ENCODE results near the gene USP16.
"Not testable (repeated sequence)": the region's sequence is repeated elsewhere in the genome, so short reads cannot be mapped to it uniquely, and the experiment has no call there.

The USP16 gene

DNA sequence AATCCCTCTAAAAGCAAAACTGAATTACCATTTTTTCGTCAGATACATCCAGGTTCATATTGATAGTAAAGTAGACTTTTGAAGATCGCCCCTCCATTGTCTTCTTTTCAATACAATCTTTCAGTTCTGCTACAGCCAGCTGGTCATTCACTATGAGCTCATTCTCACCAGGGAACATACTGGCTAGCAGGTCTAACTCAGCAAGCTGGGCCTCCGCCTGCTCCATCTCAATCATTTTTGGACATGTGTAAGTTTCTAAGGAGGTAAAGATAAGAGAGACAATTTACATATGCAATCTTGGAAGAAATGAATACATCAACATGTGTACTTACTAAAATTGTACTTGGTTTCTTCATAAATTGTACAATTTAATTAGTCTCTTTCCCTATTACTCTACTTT is 16.1 kb upstream of the USP16 start:
- in situ Hi-C loops (cut with MboI; ENCODE audit: low pct_unique_long_range_greater_than_20kb, low sequenced_read_pairs, unreplicated experiment): no loop called here
- DNase-seq (ENCODE audit: low spot score): no peak
- TF ChIP-seq, protein P1, sequence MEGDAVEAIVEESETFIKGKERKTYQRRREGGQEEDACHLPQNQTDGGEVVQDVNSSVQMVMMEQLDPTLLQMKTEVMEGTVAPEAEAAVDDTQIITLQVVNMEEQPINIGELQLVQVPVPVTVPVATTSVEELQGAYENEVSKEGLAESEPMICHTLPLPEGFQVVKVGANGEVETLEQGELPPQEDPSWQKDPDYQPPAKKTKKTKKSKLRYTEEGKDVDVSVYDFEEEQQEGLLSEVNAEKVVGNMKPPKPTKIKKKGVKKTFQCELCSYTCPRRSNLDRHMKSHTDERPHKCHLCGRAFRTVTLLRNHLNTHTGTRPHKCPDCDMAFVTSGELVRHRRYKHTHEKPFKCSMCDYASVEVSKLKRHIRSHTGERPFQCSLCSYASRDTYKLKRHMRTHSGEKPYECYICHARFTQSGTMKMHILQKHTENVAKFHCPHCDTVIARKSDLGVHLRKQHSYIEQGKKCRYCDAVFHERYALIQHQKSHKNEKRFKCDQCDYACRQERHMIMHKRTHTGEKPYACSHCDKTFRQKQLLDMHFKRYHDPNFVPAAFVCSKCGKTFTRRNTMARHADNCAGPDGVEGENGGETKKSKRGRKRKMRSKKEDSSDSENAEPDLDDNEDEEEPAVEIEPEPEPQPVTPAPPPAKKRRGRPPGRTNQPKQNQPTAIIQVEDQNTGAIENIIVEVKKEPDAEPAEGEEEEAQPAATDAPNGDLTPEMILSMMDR (IDR thresholded peaks at IDR 0.05; ENCODE audit: extremely low read depth, insufficient read depth, missing control alignments): no peak

DNA sequence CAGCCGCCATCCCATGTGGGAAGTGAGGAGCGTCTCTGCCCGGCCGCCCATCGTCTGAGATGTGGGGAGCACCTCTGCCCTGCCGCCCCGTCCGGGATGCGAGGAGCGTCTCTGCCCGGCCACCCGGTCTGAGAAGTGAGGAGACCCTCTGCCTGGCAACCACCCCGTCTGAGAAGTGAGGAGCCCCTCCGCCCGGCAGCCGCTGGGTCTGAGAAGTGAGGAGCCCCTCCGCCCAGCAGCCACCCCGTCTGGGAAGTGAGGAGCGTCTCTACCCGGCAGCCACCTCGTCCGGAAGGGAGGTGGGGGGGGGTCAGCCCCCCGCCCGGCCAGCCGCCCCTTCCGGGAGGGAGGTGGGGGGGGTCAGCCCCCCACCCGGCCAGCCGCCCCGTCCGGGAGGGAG is 13.2 kb upstream of the USP16 start:
- DNase-seq (ENCODE audit: low spot score); in situ Hi-C loops (cut with MboI; ENCODE audit: low pct_unique_long_range_greater_than_20kb, low sequenced_read_pairs, unreplicated experiment): not testable (repeated sequence)

DNA sequence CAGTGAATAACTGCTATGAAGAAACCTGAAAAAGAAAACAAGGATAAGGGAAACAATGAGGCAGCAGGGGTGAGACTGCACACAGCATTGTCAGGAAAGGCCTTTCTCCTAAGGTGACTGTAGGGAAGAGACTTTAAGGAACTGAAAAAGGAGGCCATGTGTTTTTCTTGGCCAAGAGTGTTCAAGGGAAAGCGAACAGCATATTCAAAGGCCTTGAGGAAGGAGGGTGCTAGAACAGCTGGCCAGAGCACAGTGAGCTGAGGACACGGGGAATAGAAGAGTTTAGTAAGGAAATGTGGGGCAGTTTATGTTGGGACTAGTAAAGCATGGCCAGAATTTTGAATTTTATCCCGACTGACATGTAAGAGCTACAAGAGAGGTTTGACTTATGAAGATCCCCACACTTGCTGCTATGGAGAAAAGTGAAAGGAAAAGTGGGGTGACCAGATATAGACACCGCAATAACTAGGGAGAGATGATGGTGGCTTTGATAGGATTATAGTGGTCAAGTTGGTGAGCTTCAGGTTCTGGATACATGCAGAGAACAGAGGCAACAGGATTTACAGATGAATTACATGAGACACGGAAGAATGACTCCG is 6.7 kb upstream of the USP16 start:
- DNase-seq (ENCODE audit: low spot score): no peak
- TF ChIP-seq, protein P1 (IDR thresholded peaks at IDR 0.05; ENCODE audit: extremely low read depth, insufficient read depth, missing control alignments): no peak
- in situ Hi-C loops (cut with MboI; ENCODE audit: low pct_unique_long_range_greater_than_20kb, low sequenced_read_pairs, unreplicated experiment): no loop called here

DNA sequence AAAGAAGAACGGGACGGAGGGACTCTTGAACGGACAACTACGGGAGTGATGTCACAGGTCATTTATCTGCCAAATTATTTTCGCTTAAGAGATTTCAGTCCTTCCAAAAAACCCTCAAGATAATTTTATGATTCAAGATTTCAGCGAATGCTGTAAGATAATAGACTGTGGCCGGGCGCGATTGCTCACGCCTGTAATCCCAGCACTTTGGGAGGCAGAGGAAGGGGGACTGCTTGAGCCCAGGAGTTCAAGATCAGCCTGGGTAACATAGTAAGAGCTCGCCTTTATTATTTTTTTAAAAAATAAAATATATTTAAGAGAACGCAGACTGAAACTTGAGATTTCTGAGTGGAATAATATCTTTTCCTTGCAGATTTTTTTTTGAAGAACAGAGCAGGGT is 5.9 kb upstream of the USP16 start:
- TF ChIP-seq, protein P1 (IDR thresholded peaks at IDR 0.05; ENCODE audit: extremely low read depth, insufficient read depth, missing control alignments): no peak
- DNase-seq (ENCODE audit: low spot score): no peak
- in situ Hi-C loops (cut with MboI; ENCODE audit: low pct_unique_long_range_greater_than_20kb, low sequenced_read_pairs, unreplicated experiment): no loop called here

DNA sequence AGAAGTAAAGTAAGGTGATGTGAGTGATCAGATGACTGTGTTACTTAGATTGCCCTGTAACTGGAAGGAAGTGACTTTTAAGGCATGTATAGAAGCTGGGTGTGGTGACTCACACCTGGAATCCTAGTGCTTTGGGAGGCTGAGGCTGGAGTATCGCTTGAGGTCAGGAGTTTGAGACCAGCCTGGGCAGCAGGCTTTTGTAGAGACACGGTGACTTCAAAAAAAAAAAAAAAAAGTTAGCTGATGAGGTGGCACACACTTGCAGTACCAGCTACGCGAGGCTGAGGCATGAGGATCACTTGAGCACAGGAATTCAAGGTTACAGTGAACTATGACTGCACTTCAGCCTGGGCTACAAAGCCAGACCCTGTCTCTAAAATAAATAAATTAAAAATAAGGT is 2.3 kb upstream of the USP16 start:
- TF ChIP-seq, protein P1 (IDR thresholded peaks at IDR 0.05; ENCODE audit: extremely low read depth, insufficient read depth, missing control alignments): no peak
- in situ Hi-C loops (cut with MboI; ENCODE audit: low pct_unique_long_range_greater_than_20kb, low sequenced_read_pairs, unreplicated experiment): no loop called here
- no peak for DNase-seq (ENCODE audit: low spot score)

DNA sequence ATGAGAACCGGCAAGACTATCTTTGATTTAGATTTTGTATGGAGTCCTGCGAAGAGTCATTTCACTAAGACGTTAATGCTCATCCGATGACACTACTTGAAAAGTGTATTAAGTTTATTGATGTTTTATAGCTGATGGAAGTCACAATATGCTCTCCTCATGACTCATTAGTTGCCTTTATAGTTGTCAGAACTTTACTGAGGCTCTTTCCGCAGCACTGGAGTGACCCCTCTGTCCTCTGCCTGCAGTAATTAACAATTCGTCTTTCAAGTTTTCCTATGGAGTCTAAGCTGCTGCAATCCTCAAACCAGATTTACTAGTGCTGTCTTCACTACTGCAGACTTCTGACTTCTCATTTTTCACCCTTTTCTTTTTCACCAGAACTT is 853 bp downstream of the USP16 start:
- TF ChIP-seq, protein P1 (IDR thresholded peaks at IDR 0.05; ENCODE audit: extremely low read depth, insufficient read depth, missing control alignments): no peak
- DNase-seq (ENCODE audit: low spot score): no peak
- in situ Hi-C loops (cut with MboI; ENCODE audit: low pct_unique_long_range_greater_than_20kb, low sequenced_read_pairs, unreplicated experiment): no loop called here

DNA sequence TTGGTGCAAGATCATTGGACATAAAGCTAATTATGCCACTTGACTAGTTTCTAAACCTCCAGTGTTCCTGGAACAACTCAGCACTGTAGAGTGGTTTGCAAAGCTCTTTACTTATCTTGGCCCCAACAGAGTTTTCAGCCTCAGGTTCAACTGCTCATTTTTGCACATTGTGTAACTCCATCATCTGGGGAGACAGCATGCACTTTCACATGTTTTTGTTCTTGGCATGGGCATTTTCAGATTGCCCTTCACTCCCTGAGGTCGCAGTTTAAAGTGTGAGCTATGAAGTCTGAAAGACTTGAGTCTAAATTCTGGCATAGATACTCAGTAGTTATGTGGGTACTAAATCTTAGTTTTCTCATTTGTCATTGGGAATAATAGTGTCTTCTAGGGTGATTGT is 5.1 kb downstream of the USP16 start:
- TF ChIP-seq, protein P1 (IDR thresholded peaks at IDR 0.05; ENCODE audit: extremely low read depth, insufficient read depth, missing control alignments): no peak
- no peak for DNase-seq (ENCODE audit: low spot score)
- in situ Hi-C loops (cut with MboI; ENCODE audit: low pct_unique_long_range_greater_than_20kb, low sequenced_read_pairs, unreplicated experiment): no loop called here
